ENCODE results near the gene AZIN2.
"Not testable (repeated sequence)": the region's sequence is repeated elsewhere in the genome, so short reads cannot be mapped to it uniquely, and the experiment has no call there.

AZIN2 gene

DNA sequence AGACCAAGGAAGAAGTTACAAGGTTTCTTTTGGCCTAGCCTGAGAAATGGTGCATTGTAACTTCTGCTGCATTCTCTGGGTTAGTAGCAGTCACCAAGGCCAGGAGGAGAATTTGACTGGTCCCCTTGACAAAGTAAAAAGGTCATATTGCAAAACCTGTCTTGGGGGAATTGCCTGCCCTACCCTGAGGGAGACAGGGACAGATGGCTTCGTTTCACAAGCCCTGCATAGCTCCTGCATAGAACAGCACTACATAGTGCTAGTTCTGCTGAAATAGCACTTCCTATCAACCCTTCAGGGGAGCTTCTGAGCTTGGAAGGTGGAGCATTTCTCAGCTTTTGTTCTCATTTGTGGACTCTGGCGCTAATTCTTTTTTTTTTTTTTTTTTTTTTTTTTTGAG lies 23.9 kb upstream of the AZIN2 start:
- no peaks in the 10 kb centered on the region for H3K9me2 ChIP-seq (ENCODE audit: low read depth, low read length)
- no peak overlapping the region for H2AFZ ChIP-seq (ENCODE audit: low read length)
- H3K9ac ChIP-seq (ENCODE audit: low read length), result no peak overlapping the region
- no peaks in the 10 kb centered on the region for H3K9me3 ChIP-seq (ENCODE audit: low read length)
- H3F3A ChIP-seq (ENCODE audit: insufficient read depth, low read length), result no peaks in the 10 kb centered on the region
- no peak overlapping the region for H3K4me2 ChIP-seq (ENCODE audit: low read length)
- H3K27me3 ChIP-seq (ENCODE audit: insufficient read depth, low read length), result no peaks in the 10 kb centered on the region
- no peak overlapping the region for H3K4me3 ChIP-seq (ENCODE audit: low read depth, low read length, poor library complexity, severe bottlenecking)
- no peaks in the 10 kb centered on the region for H3K36me3 ChIP-seq (ENCODE audit: insufficient read depth, low read length)
- H3K4me1 ChIP-seq (ENCODE audit: insufficient read depth, low read length, severe bottlenecking), result peaks cover 7% of the 10 kb centered on the region
- no peaks in the 10 kb centered on the region for H4K20me1 ChIP-seq (ENCODE audit: insufficient read depth, low read length)
- H3K79me2 ChIP-seq (ENCODE audit: insufficient read depth, low read length), result no peaks in the 10 kb centered on the region
- no peak for TF ChIP-seq EZH2 (IDR thresholded peaks at IDR 0.05; ENCODE audit: borderline replicate concordance, low read length)
- TF ChIP-seq, protein P1, sequence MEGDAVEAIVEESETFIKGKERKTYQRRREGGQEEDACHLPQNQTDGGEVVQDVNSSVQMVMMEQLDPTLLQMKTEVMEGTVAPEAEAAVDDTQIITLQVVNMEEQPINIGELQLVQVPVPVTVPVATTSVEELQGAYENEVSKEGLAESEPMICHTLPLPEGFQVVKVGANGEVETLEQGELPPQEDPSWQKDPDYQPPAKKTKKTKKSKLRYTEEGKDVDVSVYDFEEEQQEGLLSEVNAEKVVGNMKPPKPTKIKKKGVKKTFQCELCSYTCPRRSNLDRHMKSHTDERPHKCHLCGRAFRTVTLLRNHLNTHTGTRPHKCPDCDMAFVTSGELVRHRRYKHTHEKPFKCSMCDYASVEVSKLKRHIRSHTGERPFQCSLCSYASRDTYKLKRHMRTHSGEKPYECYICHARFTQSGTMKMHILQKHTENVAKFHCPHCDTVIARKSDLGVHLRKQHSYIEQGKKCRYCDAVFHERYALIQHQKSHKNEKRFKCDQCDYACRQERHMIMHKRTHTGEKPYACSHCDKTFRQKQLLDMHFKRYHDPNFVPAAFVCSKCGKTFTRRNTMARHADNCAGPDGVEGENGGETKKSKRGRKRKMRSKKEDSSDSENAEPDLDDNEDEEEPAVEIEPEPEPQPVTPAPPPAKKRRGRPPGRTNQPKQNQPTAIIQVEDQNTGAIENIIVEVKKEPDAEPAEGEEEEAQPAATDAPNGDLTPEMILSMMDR (IDR thresholded peaks at IDR 0.05; ENCODE audit: low read length), result no peak
- no peak overlapping the region for H3K27ac ChIP-seq (ENCODE audit: low read depth, low read length, poor library complexity, severe bottlenecking)

DNA sequence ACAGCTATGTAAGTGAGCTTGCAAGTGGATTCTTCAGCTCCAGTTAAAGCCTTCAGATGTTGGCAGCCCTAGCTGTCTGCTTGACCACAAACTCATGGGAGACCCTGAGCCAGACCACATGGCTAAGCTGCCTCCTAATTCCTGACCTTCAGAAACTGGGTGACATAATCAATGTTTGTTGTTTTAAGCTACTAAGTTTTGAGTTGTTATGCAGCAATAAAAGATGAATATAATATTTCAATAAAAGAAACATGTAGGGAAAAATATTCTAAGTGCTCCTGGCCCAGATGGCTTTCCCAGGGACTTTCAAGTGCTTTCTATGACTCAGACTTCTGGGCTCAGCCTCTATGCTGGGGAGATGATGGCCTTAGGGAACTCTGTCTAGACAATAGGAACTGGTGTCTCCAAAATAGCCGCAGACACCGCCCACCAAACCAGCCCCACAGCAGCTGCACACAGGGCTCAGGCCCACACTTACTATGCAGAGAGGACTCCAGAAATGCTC lies 20.3 kb upstream of the AZIN2 start:
- H3K36me3 ChIP-seq (ENCODE audit: insufficient read depth, low read length), result no peaks in the 10 kb centered on the region
- no peaks in the 10 kb centered on the region for H3K9me2 ChIP-seq (ENCODE audit: low read depth, low read length)
- H3K9me3 ChIP-seq (ENCODE audit: low read length), result peaks cover 12% of the 10 kb centered on the region; the same call in 1 of the 2 replicates
- no peak overlapping the region for H2AFZ ChIP-seq (ENCODE audit: low read length)
- H3F3A ChIP-seq (ENCODE audit: insufficient read depth, low read length), result no peaks in the 10 kb centered on the region
- TF ChIP-seq, protein P1 (IDR thresholded peaks at IDR 0.05; ENCODE audit: low read length), result no peak
- TF ChIP-seq EZH2 (IDR thresholded peaks at IDR 0.05; ENCODE audit: borderline replicate concordance, low read length), result no peak
- no peak overlapping the region for H3K9ac ChIP-seq (ENCODE audit: low read length)
- H3K27ac ChIP-seq (ENCODE audit: low read depth, low read length, poor library complexity, severe bottlenecking), result no peak overlapping the region
- H3K4me1 ChIP-seq (ENCODE audit: insufficient read depth, low read length, severe bottlenecking), result peaks cover 7% of the 10 kb centered on the region
- H3K27me3 ChIP-seq (ENCODE audit: insufficient read depth, low read length), result no peaks in the 10 kb centered on the region
- no peak overlapping the region for H3K4me2 ChIP-seq (ENCODE audit: low read length)
- no peak overlapping the region for H3K4me3 ChIP-seq (ENCODE audit: low read depth, low read length, poor library complexity, severe bottlenecking)
- no peaks in the 10 kb centered on the region for H3K79me2 ChIP-seq (ENCODE audit: insufficient read depth, low read length)
- no peaks in the 10 kb centered on the region for H4K20me1 ChIP-seq (ENCODE audit: insufficient read depth, low read length)

DNA sequence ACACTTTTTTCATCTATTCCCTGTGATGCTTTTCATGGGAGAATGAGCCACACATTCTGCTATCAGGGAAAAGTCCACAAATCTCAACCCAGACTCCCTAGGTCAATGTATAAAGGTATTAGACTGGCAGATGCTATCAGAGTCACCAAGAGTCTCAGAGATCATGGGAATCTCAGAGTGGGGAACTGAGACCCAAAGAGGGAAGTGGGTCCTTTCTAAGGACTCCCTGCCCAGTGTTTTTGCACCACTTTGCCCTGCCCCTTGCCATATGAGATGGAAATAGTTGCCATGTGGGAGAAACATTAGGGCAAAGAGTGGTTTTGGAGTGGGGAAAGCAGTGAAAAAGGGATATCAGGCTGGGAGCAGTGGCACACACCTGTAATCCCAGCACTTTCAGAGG lies 19.1 kb upstream of the AZIN2 start:
- H3K9ac ChIP-seq (ENCODE audit: low read length), result no peak overlapping the region
- no peaks in the 10 kb centered on the region for H3K27me3 ChIP-seq (ENCODE audit: insufficient read depth, low read length)
- H3K79me2 ChIP-seq (ENCODE audit: insufficient read depth, low read length), result no peaks in the 10 kb centered on the region
- no peaks in the 10 kb centered on the region for H3K9me2 ChIP-seq (ENCODE audit: low read depth, low read length)
- H3K4me3 ChIP-seq (ENCODE audit: low read depth, low read length, poor library complexity, severe bottlenecking), result no peak overlapping the region
- no peaks in the 10 kb centered on the region for H3K36me3 ChIP-seq (ENCODE audit: insufficient read depth, low read length)
- H4K20me1 ChIP-seq (ENCODE audit: insufficient read depth, low read length), result no peaks in the 10 kb centered on the region
- no peak for TF ChIP-seq EZH2 (IDR thresholded peaks at IDR 0.05; ENCODE audit: borderline replicate concordance, low read length)
- TF ChIP-seq, protein P1 (IDR thresholded peaks at IDR 0.05; ENCODE audit: low read length), result no peak
- no peak overlapping the region for H3K4me2 ChIP-seq (ENCODE audit: low read length)
- peaks cover 7% of the 10 kb centered on the region for H3K4me1 ChIP-seq (ENCODE audit: insufficient read depth, low read length, severe bottlenecking)
- H3K9me3 ChIP-seq (ENCODE audit: low read length), result peaks cover 12% of the 10 kb centered on the region; the same call in 1 of the 2 replicates
- no peaks in the 10 kb centered on the region for H3F3A ChIP-seq (ENCODE audit: insufficient read depth, low read length)
- no peak overlapping the region for H2AFZ ChIP-seq (ENCODE audit: low read length)
- H3K27ac ChIP-seq (ENCODE audit: low read depth, low read length, poor library complexity, severe bottlenecking), result no peak overlapping the region

DNA sequence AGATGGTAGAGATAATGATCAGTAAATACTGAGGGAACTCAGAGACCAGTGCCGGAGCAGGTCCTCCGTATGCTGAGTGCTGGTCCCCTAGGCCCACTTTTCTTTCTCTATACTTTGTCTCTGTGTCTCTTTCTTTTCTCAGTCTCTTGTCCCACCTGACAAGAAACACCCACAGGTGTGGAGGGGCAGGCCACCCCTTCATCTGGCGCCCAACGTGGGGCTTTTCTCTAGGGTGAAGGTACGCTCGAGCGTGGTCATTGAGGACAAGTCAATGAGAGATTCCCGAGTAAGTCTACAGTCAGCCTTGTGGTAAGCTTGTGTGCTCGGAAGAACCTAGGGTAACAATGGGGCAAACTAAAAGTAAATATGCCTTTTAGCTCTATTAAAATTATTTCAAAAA lies 16.7 kb upstream of the AZIN2 start:
- not testable (repeated sequence) for H2AFZ ChIP-seq (ENCODE audit: low read length); H3K9me2 ChIP-seq (ENCODE audit: low read depth, low read length); H3F3A ChIP-seq (ENCODE audit: insufficient read depth, low read length); H3K27ac ChIP-seq (ENCODE audit: low read depth, low read length, poor library complexity, severe bottlenecking); H3K79me2 ChIP-seq (ENCODE audit: insufficient read depth, low read length); H3K4me2 ChIP-seq (ENCODE audit: low read length); H3K4me1 ChIP-seq (ENCODE audit: insufficient read depth, low read length, severe bottlenecking); H3K4me3 ChIP-seq (ENCODE audit: low read depth, low read length, poor library complexity, severe bottlenecking); H3K36me3 ChIP-seq (ENCODE audit: insufficient read depth, low read length); H3K27me3 ChIP-seq (ENCODE audit: insufficient read depth, low read length); H3K9ac ChIP-seq (ENCODE audit: low read length); H4K20me1 ChIP-seq (ENCODE audit: insufficient read depth, low read length)
- peaks cover 12% of the 10 kb centered on the region; the same call in 1 of the 2 replicates for H3K9me3 ChIP-seq (ENCODE audit: low read length)
